Right lobe of liver (tissue), 4 donors: Measurements from ENCODE around the gene TLNRD1.

ENCODE experiments used
- POLR2A ChIP-seq: fragments of 450-650 bp; IDR thresholded peaks from one replicate; pipeline ENCODE4 v1.6.1; 2017; ENCODE audit warnings: antibody characterized with exemption, mild to moderate bottlenecking
- TF ChIP-seq, protein P1 (sequence below), 4 donors: fragments of 200-600 bp in 3 of 4; fragments of 450-650 bp in 1 of 4; IDR thresholded peaks; one replicate each; pipeline versions ENCODE4 v1.5.1 to v1.8.0; 2016 to 2022; ENCODE audit warnings: antibody characterized with exemption in 4 of 4, mild to moderate bottlenecking in 2 of 4
- donor health status: DM: no; HTN: no; CAD: no.
- donor health status: DM: no; HTN: no; CAD: no.
- donor health status: DM: no; HTN: yes; CAD: no.

DNA sequence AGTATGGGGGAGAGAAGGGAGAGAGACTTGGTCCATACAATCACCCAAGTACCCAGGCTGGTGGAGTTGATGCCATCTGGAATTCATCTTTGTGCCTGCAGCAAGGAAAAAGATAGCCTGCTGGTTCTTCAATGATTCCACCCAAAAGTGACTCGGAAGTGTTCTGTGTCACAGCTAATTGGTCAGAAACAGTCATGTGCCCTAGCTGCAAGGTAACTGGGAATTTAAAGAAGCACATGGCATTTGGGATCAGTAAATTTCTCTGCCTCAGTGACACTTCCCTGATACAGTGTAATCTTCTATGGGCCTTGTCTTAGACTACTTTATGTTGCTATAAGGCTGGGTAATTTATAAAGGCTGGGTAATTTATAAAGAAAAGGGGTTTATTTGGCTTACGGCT is 17.5 kb downstream of the TLNRD1 start:
- no peak for TF ChIP-seq POLR2A
- TF ChIP-seq, protein P1, sequence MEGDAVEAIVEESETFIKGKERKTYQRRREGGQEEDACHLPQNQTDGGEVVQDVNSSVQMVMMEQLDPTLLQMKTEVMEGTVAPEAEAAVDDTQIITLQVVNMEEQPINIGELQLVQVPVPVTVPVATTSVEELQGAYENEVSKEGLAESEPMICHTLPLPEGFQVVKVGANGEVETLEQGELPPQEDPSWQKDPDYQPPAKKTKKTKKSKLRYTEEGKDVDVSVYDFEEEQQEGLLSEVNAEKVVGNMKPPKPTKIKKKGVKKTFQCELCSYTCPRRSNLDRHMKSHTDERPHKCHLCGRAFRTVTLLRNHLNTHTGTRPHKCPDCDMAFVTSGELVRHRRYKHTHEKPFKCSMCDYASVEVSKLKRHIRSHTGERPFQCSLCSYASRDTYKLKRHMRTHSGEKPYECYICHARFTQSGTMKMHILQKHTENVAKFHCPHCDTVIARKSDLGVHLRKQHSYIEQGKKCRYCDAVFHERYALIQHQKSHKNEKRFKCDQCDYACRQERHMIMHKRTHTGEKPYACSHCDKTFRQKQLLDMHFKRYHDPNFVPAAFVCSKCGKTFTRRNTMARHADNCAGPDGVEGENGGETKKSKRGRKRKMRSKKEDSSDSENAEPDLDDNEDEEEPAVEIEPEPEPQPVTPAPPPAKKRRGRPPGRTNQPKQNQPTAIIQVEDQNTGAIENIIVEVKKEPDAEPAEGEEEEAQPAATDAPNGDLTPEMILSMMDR (IDR thresholded peaks at IDR 0.05) = no peak
